Erythroblast (primary cell): ENCODE results near the gene CENPS.

Experiments used
- GATA1 ChIP-seq: IDR thresholded peaks from 2 replicates; pipeline ENCODE4 v1.6.1; 2011; ENCODE audit warnings: low read depth, mild to moderate bottlenecking, control low read depth, low read length, moderate library complexity
- POLR2A ChIP-seq: IDR thresholded peaks from 2 replicates; pipeline ENCODE4 v1.6.1; 2011; ENCODE audit warnings: mild to moderate bottlenecking, low read length

- TF ChIP-seq POLR2A: no peak
- TF ChIP-seq GATA1: no peak
Observed at GRCh38 chr1:10387677-10388386, 42.4 kb upstream of the CENPS start.
